Cortex of kidney (tissue), 1 donor: ENCODE measurements around the gene BBS1.

ENCODE experiments used
- DNase-seq: peaks from one replicate; lab custom pipeline; 2025; lab: John Stamatoyannopoulos, UW

The BBS1 gene

DNA sequence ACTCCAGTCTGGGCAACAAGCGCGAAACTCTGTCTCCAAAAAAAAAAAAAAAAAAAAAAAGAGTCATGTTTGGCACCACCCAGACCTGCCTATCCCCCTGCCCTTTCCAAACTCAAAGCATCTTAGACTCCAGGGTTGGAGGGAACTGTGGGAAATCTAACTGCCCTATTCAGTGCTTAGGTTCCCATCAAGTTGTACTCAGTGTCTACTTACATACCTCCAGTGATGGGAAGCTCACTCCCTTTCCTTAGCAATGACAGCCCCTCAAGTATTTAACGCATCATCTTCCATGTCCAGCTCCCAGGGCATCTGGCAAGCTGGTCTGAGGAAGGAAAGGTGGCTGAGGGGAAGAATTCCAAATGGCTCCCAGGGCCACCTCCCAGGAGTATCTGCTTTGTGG lies 39.3 kb downstream of the BBS1 start:
- no peak for DNase-seq

GRCh38 chr11:66550887-66551286 lies 40.5 kb downstream of the BBS1 start:
- DNase-seq, result no peak

DNA sequence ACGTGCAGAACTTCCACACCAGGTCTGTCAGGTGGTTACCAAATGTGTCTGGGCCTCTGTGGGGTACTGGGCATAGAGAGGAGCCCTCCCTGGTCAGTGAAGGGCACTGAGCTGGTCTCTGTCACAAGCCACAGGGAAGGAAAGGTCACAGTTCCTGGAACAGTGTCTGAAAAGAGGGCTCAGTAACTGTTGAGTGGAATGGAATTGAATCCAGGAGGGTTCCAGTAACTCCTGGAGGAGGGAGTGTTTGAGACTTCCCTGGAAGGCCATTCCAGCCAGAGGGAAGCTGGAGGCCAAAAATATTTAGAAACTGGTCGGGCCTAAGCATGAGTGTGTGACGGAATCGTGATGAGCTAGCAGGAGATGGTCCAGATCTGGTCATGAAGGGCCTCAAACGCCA lies 44.2 kb downstream of the BBS1 start:
- DNase-seq, result no peak

- DNase-seq, result no peak
Measured at GRCh38 chr11:66555416-66555815, 45.0 kb downstream of the BBS1 start.

DNA sequence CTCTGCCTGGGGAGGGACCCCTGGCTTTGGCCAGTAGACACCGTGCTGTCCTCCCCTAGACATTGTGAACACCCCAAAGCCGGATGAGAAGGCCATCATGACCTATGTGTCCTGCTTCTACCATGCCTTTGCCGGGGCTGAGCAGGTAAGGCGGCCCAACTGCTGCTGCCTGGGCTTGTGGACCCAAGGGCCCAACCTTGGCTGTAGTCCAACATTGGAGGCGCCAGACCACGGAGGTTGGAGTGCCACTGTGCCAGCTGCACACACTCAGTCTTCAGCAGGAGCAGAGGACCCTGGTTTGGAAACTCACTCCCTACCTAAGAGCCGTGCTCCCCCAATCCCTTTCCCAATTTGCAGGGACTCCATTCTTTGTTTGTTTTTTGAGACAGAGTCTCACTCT lies 45.7 kb downstream of the BBS1 start:
- no peak for DNase-seq

GRCh38 chr11:66557733-66558326 lies 47.4 kb downstream of the BBS1 start:
- no peak for DNase-seq

- DNase-seq, result no peak
Measured at GRCh38 chr11:66559142-66559865, 48.9 kb downstream of the BBS1 start.

GRCh38 chr11:66559866-66560676 lies 49.6 kb downstream of the BBS1 start:
- no peak for DNase-seq

DNA sequence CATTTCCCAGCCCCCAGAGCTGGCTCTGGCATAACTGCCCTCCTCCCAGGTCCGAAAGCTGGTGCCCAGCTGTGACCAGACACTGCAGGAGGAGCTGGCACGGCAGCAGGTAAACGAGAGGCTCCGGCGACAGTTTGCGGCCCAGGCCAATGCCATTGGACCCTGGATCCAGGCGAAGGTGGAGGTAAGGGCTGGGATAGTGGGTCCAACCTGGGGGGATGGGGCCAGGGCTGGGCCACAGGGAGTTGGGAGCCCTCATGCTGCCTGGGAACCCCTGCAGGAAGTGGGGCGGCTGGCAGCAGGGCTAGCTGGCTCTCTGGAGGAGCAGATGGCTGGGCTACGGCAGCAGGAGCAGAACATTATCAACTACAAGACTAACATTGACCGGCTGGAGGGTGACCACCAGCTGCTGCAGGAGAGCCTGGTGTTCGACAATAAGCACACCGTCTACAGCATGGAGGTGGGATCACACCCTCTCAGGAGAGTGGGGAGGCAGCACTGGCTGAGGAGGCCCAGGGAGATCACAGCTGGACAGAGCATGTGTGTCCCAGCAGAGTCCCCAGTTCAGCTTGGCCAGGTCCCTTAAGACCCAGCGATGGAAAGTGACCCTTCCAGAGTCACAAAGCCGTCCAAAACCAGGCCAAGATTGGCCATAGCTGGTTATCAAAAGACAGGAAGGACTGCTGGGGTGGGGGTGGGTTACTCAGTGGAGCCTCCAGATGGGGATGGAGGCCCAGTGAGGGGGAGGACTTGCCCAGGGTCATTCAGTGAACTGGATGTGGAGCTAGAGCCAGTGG lies 50.9 kb downstream of the BBS1 start:
- no peak for DNase-seq

- no peak for DNase-seq
Measured at GRCh38 chr11:66561975-66562248, 51.5 kb downstream of the BBS1 start.

DNA sequence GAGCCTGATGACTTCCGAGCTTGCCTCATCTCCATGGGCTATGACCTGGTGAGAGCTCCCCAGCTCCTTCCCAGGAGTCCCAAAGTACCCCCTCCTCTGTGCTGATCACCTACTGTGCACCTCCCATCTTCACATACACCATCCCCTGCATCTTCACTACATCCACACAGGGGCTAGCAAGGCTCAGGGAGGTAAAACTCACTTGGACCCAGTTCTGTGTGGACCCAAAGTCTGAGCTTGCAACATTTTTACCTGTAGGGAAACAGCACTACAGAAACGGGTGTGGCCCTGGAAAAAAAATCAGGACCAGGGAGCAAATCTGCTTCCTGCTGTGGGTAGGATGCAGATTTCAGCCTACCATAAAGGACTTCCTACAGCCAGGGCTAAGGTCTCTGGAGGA lies 51.8 kb downstream of the BBS1 start:
- DNase-seq, result no peak

DNA sequence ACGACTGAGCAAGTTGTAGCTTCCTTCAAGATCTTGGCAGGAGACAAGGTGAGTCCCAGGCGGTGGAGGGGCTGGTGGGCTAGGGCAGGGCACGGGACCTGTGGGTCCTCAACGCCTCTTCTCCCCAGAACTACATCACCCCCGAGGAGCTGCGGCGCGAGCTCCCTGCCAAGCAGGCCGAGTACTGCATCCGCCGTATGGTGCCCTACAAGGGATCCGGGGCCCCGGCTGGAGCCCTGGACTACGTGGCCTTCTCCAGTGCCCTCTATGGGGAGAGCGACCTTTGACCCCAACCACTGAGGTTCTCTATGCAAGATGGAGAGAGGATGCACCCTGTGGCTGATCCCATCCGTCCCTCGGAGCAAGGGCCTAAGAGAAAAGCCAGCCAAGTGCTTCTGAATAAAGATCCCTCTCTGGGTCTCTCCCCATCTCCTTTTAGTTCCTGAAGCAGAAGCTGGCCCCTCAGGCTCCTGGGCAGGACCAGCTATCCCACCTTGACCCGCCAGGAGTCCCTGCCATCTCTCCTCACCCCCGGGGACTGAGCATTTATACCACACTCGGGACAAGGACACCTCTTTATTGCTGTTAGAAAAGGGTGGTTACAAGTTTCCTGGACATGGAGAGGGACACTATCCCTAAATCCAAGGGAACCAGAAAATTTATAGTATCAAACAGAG lies 52.6 kb downstream of the BBS1 start:
- DNase-seq, result no peak

- DNase-seq, result no peak
Measured at GRCh38 chr11:66563832-66564231, 53.4 kb downstream of the BBS1 start.

DNA sequence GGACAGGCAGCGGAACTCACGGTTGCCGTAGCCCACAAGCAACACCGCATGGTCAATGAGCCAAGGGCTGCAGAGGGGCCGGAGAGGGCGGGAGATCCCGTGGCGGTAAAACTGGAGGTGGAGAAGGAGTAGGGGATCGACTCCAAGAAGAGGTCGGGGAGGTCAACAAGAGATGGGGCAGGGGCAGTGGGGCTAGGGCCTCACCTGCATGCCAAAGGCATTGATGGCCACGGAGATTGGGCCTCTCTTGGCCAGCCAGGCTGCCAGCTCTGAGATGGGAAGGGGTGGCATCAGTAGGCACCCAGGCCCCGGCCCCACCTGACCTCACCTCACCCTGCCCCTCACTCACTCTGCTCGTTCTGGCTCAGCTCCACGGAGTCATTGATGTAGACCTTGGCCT lies 54.1 kb downstream of the BBS1 start:
- no peak for DNase-seq

- DNase-seq, result no peak
Measured at GRCh38 chr11:66564984-66565383, 54.5 kb downstream of the BBS1 start.

DNA sequence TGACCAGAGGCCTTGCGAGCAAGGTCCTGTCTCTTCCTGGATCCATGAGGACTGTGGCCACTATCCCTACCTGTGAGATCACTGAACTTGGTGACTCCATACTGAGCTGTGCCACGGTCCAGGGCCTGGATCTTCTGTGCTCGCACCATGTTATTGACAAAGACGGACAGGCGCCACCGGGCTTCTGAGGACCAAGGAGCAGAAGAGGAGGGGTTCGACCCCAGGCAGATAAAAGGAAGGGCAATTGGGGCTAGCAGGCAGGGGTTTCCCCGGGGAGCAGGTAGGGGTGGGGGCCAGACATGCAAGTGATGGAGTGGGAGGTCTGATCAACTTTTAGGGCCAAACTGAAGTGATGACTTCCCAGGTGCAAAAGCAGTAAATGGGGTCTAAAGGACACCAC lies 55.8 kb downstream of the BBS1 start:
- no peak for DNase-seq

- no peak for DNase-seq
Measured at GRCh38 chr11:66567787-66568123, 57.3 kb downstream of the BBS1 start.

GRCh38 chr11:66568124-66568916 lies 57.9 kb downstream of the BBS1 start, which contains the start of gene CTSF:
Gene CTSF (minus strand): TSS chr11:66568606. CDS start chr11:66568486, 120 bp downstream.
- DNase-seq, result no peak

DNA sequence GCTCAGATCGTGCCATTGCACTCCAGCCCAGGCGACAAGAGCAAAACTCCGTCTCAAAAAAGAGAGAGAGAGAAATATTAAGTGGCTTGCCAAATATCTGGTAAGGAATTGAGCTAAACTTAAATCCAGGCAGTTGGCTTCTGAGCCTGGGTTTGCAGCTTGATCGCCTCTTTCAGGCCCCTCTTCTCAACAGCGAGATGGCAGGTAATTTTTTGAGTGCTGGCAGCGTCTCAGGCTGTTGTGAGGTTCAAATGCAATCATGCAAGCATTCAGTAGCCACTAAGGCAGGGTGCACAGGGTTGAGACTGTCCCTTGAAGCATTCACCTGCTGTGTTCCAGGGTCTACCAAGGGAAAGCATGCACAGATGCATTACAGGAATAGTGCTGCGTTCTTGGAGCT lies 58.6 kb downstream of the BBS1 start:
- DNase-seq, result no peak

- DNase-seq, result no peak
Measured at GRCh38 chr11:66570079-66570849, 59.8 kb downstream of the BBS1 start.

DNA sequence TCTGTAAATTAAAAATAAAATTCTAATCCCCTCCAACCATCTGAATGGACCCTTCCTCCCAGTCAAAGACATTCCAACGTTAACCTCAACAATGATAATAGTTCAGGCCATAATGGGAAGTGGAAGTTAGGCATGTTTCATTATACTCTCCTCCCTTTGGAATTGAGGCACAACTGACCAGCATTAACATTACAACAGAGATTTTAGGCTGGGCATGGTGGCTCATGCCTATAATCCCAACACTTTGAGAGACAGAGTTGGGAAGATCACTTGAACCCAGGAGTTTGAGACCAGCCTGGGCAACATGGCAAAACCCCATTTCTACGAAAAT lies 60.4 kb downstream of the BBS1 start:
- no peak for DNase-seq
